MM.1S (cell line): Measurements from ENCODE around the gene EPB41.
"Not testable (repeated sequence)": the region's sequence is repeated elsewhere in the genome, so short reads cannot be mapped to it uniquely, and the experiment has no call there.

ENCODE experiments used
- DNase-seq: peaks from one replicate; pipeline ENCODE4 v3.0.0-alpha.2; 2015
- H2AFZ ChIP-seq: fragments of 300-600 bp; sonication (generic); 2 replicates; pipeline ENCODE4 v1.6.0; 2016; ENCODE audit warnings: antibody characterized with exemption, low read length
- H3F3A ChIP-seq: fragments of 300-600 bp; sonication (generic); 2 replicates; pipeline ENCODE4 v1.6.1; 2016; ENCODE audit warnings: mild to moderate bottlenecking, antibody characterized with exemption, low read length, moderate library complexity, mixed read lengths; ENCODE audit not compliant: insufficient read depth
- H3K27ac ChIP-seq: fragments of 300-600 bp; sonication (generic); 2 replicates; pipeline ENCODE4 v1.5.1; 2016; ENCODE audit warnings: mild to moderate bottlenecking, low read length
- H3K27me3 ChIP-seq: fragments of 300-600 bp; sonication (generic); replicated peaks from 2 replicates; pipeline ENCODE4 v1.6.0; 2016; ENCODE audit warnings: low read length; ENCODE audit not compliant: insufficient read depth
- H3K36me3 ChIP-seq: fragments of 300-600 bp; sonication (generic); replicated peaks from 2 replicates; pipeline ENCODE4 v1.6.1; 2016; ENCODE audit warnings: mild to moderate bottlenecking, low read length, mixed read lengths; ENCODE audit not compliant: insufficient read depth
- H3K4me1 ChIP-seq: fragments of 300-600 bp; sonication (generic); 2 replicates; pipeline ENCODE4 v1.6.1; 2016; ENCODE audit warnings: low read length, mixed read lengths
- H3K4me2 ChIP-seq: fragments of 300-600 bp; sonication (generic); 2 replicates; pipeline ENCODE4 v1.6.0; 2016; ENCODE audit warnings: low read depth, low read length
- H3K4me3 ChIP-seq: fragments of 300-600 bp; sonication (generic); 2 replicates; pipeline ENCODE4 v1.5.1; 2016; ENCODE audit warnings: low read length, mixed read lengths
- H3K79me2 ChIP-seq: fragments of 300-600 bp; sonication (generic); 2 replicates; pipeline ENCODE4 v1.6.1; 2016; ENCODE audit warnings: mixed run types, low read length, mixed read lengths
- H3K9ac ChIP-seq: fragments of 300-600 bp; sonication (generic); 2 replicates; pipeline ENCODE4 v1.6.1; 2016; ENCODE audit warnings: low read length, mixed read lengths
- H3K9me2 ChIP-seq: fragments of 300-600 bp; sonication (generic); replicated peaks from 2 replicates; pipeline ENCODE4 v1.6.1; 2016; ENCODE audit warnings: mild to moderate bottlenecking, low read length, mixed read lengths; ENCODE audit not compliant: insufficient read depth
- H3K9me3 ChIP-seq: fragments of 300-600 bp; sonication (generic); replicated peaks from 2 replicates; pipeline ENCODE4 v1.6.1; 2016; ENCODE audit warnings: mild to moderate bottlenecking, low read length, mixed read lengths; ENCODE audit not compliant: insufficient read depth
- H4K20me1 ChIP-seq: fragments of 300-600 bp; sonication (generic); 2 replicates; pipeline ENCODE4 v1.6.1; 2016; ENCODE audit warnings: mild to moderate bottlenecking, low read length, moderate library complexity, mixed read lengths; ENCODE audit not compliant: insufficient read depth
- CTCF ChIP-seq: fragments of 300-600 bp; sonication (generic); IDR thresholded peaks from 2 replicates; pipeline ENCODE4 v1.5.1; 2016; ENCODE audit warnings: antibody characterized with exemption, low read length, mixed read lengths
- EZH2 ChIP-seq: fragments of 300-600 bp; sonication (generic); optimal IDR thresholded peaks from 2 replicates; pipeline ENCODE3; 2017; ENCODE audit warnings: low read depth, mild to moderate bottlenecking, antibody characterized with exemption, low read length, mixed read lengths
- EZH2phosphoT487 ChIP-seq: fragments of 300-600 bp; sonication (generic); IDR thresholded peaks from 2 replicates; pipeline ENCODE4 v1.6.1; 2018; ENCODE audit warnings: antibody characterized with exemption, low read length

Gene EPB41

GRCh38 chr1:29082519-29082918, 168.2 kb downstream of the EPB41 start:
- Histone ChIP-seq H3K27me3 (no peaks in the 10 kb centered on the region), H3K9ac (no peak overlapping the region), H3K79me2 (no peaks in the 10 kb centered on the region), H3K9me3 (no peaks in the 10 kb centered on the region), H3K9me2 (no peaks in the 10 kb centered on the region), H4K20me1 (no peaks in the 10 kb centered on the region), H3K36me3 (no peaks in the 10 kb centered on the region), H3F3A (no peaks in the 10 kb centered on the region), H3K4me2 (no peak overlapping the region), H3K27ac (no peak overlapping the region), H3K4me1 (no peaks in the 10 kb centered on the region), H3K4me3 (no peak overlapping the region), H2AFZ (no peak overlapping the region)
- no peak for DNase-seq
- TF ChIP-seq EZH2 (no peak), CTCF (no peak), EZH2phosphoT487 (no peak)

GRCh38 chr1:29083317-29084195, 169.2 kb downstream of the EPB41 start:
- no peak overlapping the region for H3K9ac ChIP-seq
- H3K79me2 ChIP-seq, result no peaks in the 10 kb centered on the region
- H3K4me2 ChIP-seq, result no peak overlapping the region
- H4K20me1 ChIP-seq, result no peaks in the 10 kb centered on the region
- H2AFZ ChIP-seq, result no peak overlapping the region
- no peak for TF ChIP-seq EZH2phosphoT487
- no peak for DNase-seq
- H3K36me3 ChIP-seq, result no peaks in the 10 kb centered on the region
- no peak overlapping the region for H3K4me3 ChIP-seq
- H3K27me3 ChIP-seq, result no peaks in the 10 kb centered on the region
- no peak overlapping the region for H3K27ac ChIP-seq
- H3K4me1 ChIP-seq, result no peaks in the 10 kb centered on the region
- H3K9me2 ChIP-seq, result no peaks in the 10 kb centered on the region
- H3F3A ChIP-seq, result no peaks in the 10 kb centered on the region
- H3K9me3 ChIP-seq, result no peaks in the 10 kb centered on the region

GRCh38 chr1:29084196-29084521, 169.8 kb downstream of the EPB41 start:
- Histone ChIP-seq H3K9me3 (no peaks in the 10 kb centered on the region), H3K9me2 (no peaks in the 10 kb centered on the region), H3K27me3 (no peaks in the 10 kb centered on the region), H3K4me3 (no peak overlapping the region), H4K20me1 (no peaks in the 10 kb centered on the region), H3K9ac (no peak overlapping the region), H3K27ac (no peak overlapping the region), H3K36me3 (no peaks in the 10 kb centered on the region), H3K4me2 (no peak overlapping the region), H3F3A (no peaks in the 10 kb centered on the region), H3K4me1 (no peaks in the 10 kb centered on the region), H2AFZ (no peak overlapping the region), H3K79me2 (no peaks in the 10 kb centered on the region)
- no peak for DNase-seq
- no peak for TF ChIP-seq CTCF
- no peak for TF ChIP-seq EZH2
- TF ChIP-seq EZH2phosphoT487, result no peak

- Histone ChIP-seq H3K27ac (no peak overlapping the region), H3K9me3 (no peaks in the 10 kb centered on the region), H3K4me1 (no peaks in the 10 kb centered on the region), H4K20me1 (no peaks in the 10 kb centered on the region), H3K4me2 (no peak overlapping the region), H3K27me3 (no peaks in the 10 kb centered on the region), H3K36me3 (no peaks in the 10 kb centered on the region), H3K79me2 (no peaks in the 10 kb centered on the region), H3F3A (no peaks in the 10 kb centered on the region), H3K4me3 (no peak overlapping the region), H3K9me2 (no peaks in the 10 kb centered on the region), H3K9ac (no peak overlapping the region), H2AFZ (no peak overlapping the region)
- TF ChIP-seq CTCF (no peak), EZH2phosphoT487 (no peak), EZH2 (no peak)
- DNase-seq, result no peak
Observed at GRCh38 chr1:29090937-29091618, 176.7 kb downstream of the EPB41 start.

GRCh38 chr1:29092704-29093103, 178.3 kb downstream of the EPB41 start:
- H4K20me1 ChIP-seq, result not testable (repeated sequence)

More at GRCh38 chr1:29092704-29093103, 178.3 kb downstream of the EPB41 start:
- H2AFZ ChIP-seq, DNase-seq, H3K27me3 ChIP-seq, H3K9ac ChIP-seq, H3F3A ChIP-seq, H3K27ac ChIP-seq, H3K4me1 ChIP-seq, H3K9me3 ChIP-seq, H3K79me2 ChIP-seq, H3K4me3 ChIP-seq, H3K9me2 ChIP-seq, H3K36me3 ChIP-seq, H3K4me2 ChIP-seq: not testable (repeated sequence)
